ENCODE data around the gene ARHGEF40.

DNA sequence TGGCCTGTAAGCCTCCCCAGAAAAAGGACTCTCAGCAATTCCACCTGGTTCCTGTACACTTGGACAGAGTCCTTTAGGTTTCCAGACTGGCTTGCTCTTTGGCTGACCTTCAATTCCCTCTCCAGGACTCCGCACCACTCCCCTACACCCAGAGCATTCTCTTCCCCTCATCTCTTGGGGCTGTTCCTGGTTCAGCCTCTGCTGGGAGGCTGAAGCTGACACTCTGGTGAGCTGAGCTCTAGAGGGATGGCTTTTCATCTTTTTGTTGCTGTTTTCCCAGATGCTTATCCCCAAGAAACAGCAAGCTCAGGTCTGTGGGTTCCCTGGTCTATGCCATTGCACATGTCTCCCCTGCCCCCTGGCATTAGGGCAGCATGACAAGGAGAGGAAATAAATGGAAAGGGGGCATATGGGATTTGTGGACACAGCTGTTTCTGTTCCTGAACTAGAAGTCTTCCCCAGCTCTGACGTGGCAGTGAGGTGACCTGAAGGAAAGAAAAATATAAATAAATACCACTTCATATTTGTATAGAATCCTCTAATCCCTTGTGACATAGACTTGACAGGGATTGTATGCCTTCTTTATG is 26.6 kb upstream of the ARHGEF40 start:
- TF ChIP-seq, protein P1, sequence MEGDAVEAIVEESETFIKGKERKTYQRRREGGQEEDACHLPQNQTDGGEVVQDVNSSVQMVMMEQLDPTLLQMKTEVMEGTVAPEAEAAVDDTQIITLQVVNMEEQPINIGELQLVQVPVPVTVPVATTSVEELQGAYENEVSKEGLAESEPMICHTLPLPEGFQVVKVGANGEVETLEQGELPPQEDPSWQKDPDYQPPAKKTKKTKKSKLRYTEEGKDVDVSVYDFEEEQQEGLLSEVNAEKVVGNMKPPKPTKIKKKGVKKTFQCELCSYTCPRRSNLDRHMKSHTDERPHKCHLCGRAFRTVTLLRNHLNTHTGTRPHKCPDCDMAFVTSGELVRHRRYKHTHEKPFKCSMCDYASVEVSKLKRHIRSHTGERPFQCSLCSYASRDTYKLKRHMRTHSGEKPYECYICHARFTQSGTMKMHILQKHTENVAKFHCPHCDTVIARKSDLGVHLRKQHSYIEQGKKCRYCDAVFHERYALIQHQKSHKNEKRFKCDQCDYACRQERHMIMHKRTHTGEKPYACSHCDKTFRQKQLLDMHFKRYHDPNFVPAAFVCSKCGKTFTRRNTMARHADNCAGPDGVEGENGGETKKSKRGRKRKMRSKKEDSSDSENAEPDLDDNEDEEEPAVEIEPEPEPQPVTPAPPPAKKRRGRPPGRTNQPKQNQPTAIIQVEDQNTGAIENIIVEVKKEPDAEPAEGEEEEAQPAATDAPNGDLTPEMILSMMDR (IDR thresholded peaks at IDR 0.05), result no peak
- TF ChIP-seq POLR2AphosphoS5 (IDR thresholded peaks at IDR 0.05) (no peak), POLR2A (IDR thresholded peaks at IDR 0.05) (no peak)
